Natural killer cell (primary cell): ENCODE measurements around the gene EPC2. TPM values are rescaled to one million over a fixed set of nuclear protein-coding genes. Genes with fewer than 3 reads are reported as not detected.

Experiments
- ATAC-seq, 3 donors: fragments of 150-1000 bp in 2 of 3; fragments of 200-7000 bp in 1 of 3; cut with Tn5 transposase; 1 replicate in 1 of 3; 2 replicates in 2 of 3; pipeline ENCODE4 v1.10.0; 2021; ENCODE audit warnings: mild to moderate bottlenecking in 2 of 3, moderate library complexity in 2 of 3
- DNase-seq, 2 donors: peaks; one replicate each; pipeline versions ENCODE4 v3.0.0 to v3.0.0-alpha.2; 2013 to 2021; ENCODE audit warnings: mixed read lengths in 1 of 2
- H3K27ac ChIP-seq: one replicate; pipeline ENCODE4 v1.5.1; 2013; ENCODE audit warnings: mild to moderate bottlenecking, low read length
- H3K27me3 ChIP-seq: one replicate; pipeline ENCODE4 v1.6.1; 2013; ENCODE audit warnings: low read length; ENCODE audit not compliant: control insufficient read depth, insufficient read depth
- H3K36me3 ChIP-seq: one replicate; pipeline ENCODE4 v1.6.1; 2013; ENCODE audit warnings: low read length; ENCODE audit not compliant: control insufficient read depth, insufficient read depth
- H3K4me1 ChIP-seq: one replicate; pipeline ENCODE4 v1.6.1; 2013; ENCODE audit warnings: low read length; ENCODE audit not compliant: control insufficient read depth, insufficient read depth
- H3K4me3 ChIP-seq: one replicate; pipeline ENCODE4 v1.5.1; 2013; ENCODE audit warnings: low read length
- H3K9me3 ChIP-seq: one replicate; pipeline ENCODE4 v1.6.1; 2013; ENCODE audit warnings: low read length; ENCODE audit not compliant: control insufficient read depth, insufficient read depth
- H3K27ac Mint-ChIP-seq, 2 donors: one replicate each; pipeline ENCODE4 v1.8.0; 2022; ENCODE audit warnings: mild to moderate bottlenecking in 2 of 2, mixed read lengths in 2 of 2, moderate library complexity in 1 of 2
- H3K27me3 Mint-ChIP-seq, 2 donors: one replicate each; pipeline ENCODE4 v1.8.0; 2022; ENCODE audit warnings: low read depth in 2 of 2, mixed read lengths in 2 of 2
- H3K36me3 Mint-ChIP-seq: one replicate; pipeline ENCODE4 v1.8.0; 2022; ENCODE audit warnings: mixed read lengths
- H3K4me1 Mint-ChIP-seq, 2 donors: one replicate each; pipeline ENCODE4 v1.8.0; 2022; ENCODE audit warnings: mixed read lengths in 2 of 2
- H3K4me3 Mint-ChIP-seq: one replicate; pipeline ENCODE4 v1.8.0; 2022; ENCODE audit warnings: mild to moderate bottlenecking, moderate library complexity, mixed read lengths
- H3K9me3 Mint-ChIP-seq, 2 donors: one replicate each; pipeline ENCODE4 v1.8.0; 2022; ENCODE audit warnings: mixed read lengths in 2 of 2
- WGBS: methylation state at CpG from one replicate; pipeline ENCODE4 v1.1.7; 2013; ENCODE audit warnings: missing lambda C conversion rate; ENCODE audit not compliant: insufficient coverage; 5-methylcytosine and 5-hydroxymethylcytosine counted together
- intact Hi-C: fragments of 100-400 bp; cut with micrococcal nuclease; formaldehyde crosslinking; loops from one replicate; pipeline ENCODE4 v1.14.2; 2022
- total RNA-seq, 4 donors: library from RNA; stranded (reverse); fragments of 120-200 nt in 1 of 4; gene quantifications; one replicate each; pipeline versions ENCODE4 v1.2.3 to v1.2.4, GENCODE V29; 2013 to 2022
- TF ChIP-seq, protein P1 (sequence below): fragments of 200-600 bp; IDR thresholded peaks from one replicate; pipeline ENCODE4 v1.8.0; 2022; ENCODE audit warnings: antibody characterized with exemption

Gene EPC2
- total RNA-seq, 3 donors from 2014 or later (not counting 1 experiment from before 2014, with no cell fraction given) = 64.6 to 76.3 (median 66.1) TPM

GRCh38 chr2:148651972-148652371 is 7.4 kb downstream of the EPC2 start:
- DNase-seq (no peak), ATAC-seq (no peak)
- Mint-ChIP-seq H3K27ac (peak overlapping the region; percentile 20 to 54), H3K27me3 (no peaks in the 10 kb centered on the region), H3K9me3 (no peaks in the 10 kb centered on the region), H3K4me3 (no peak overlapping the region), H3K4me1 (peaks cover 71 to 73% of the 10 kb centered on the region in 2 donors), H3K36me3 (no peaks in the 10 kb centered on the region)
- no peak overlapping the region for H3K4me3 ChIP-seq
- no peaks in the 10 kb centered on the region for H3K27me3 ChIP-seq
- H3K9me3 ChIP-seq = no peaks in the 10 kb centered on the region
- intact Hi-C loops = no loop called here
- TF ChIP-seq, protein P1, sequence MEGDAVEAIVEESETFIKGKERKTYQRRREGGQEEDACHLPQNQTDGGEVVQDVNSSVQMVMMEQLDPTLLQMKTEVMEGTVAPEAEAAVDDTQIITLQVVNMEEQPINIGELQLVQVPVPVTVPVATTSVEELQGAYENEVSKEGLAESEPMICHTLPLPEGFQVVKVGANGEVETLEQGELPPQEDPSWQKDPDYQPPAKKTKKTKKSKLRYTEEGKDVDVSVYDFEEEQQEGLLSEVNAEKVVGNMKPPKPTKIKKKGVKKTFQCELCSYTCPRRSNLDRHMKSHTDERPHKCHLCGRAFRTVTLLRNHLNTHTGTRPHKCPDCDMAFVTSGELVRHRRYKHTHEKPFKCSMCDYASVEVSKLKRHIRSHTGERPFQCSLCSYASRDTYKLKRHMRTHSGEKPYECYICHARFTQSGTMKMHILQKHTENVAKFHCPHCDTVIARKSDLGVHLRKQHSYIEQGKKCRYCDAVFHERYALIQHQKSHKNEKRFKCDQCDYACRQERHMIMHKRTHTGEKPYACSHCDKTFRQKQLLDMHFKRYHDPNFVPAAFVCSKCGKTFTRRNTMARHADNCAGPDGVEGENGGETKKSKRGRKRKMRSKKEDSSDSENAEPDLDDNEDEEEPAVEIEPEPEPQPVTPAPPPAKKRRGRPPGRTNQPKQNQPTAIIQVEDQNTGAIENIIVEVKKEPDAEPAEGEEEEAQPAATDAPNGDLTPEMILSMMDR = no peak
- H3K4me1 ChIP-seq = peaks cover 5% of the 10 kb centered on the region
- H3K36me3 ChIP-seq = no peaks in the 10 kb centered on the region
- WGBS = 79% methylated on average over 2 of the region's 2 CpGs
- H3K27ac ChIP-seq = no peak overlapping the region

GRCh38 chr2:148653437-148653836 is 8.9 kb downstream of the EPC2 start:
- H3K4me3 ChIP-seq = no peak overlapping the region
- H3K36me3 Mint-ChIP-seq = no peaks in the 10 kb centered on the region
- peak overlapping the region; percentile 9 to 46 for H3K27ac Mint-ChIP-seq
- H3K27me3 ChIP-seq = no peaks in the 10 kb centered on the region
- no peak for DNase-seq
- no peaks in the 10 kb centered on the region for H3K9me3 Mint-ChIP-seq
- peaks cover 8% of the 10 kb centered on the region for H3K4me1 ChIP-seq
- H3K9me3 ChIP-seq = no peaks in the 10 kb centered on the region
- intact Hi-C loops = no loop called here
- peak overlapping the region; percentile 18 for H3K4me3 Mint-ChIP-seq
- peaks cover 86 to 88% of the 10 kb centered on the region in 2 donors for H3K4me1 Mint-ChIP-seq
- H3K27me3 Mint-ChIP-seq = no peaks in the 10 kb centered on the region
- no peak overlapping the region for H3K27ac ChIP-seq
- peak in 1 of 3 donors; percentile 22 for ATAC-seq
- H3K36me3 ChIP-seq = no peaks in the 10 kb centered on the region
- WGBS = 56% methylated on average over 1 of the region's 2 CpGs
- TF ChIP-seq, protein P1 = no peak

DNA sequence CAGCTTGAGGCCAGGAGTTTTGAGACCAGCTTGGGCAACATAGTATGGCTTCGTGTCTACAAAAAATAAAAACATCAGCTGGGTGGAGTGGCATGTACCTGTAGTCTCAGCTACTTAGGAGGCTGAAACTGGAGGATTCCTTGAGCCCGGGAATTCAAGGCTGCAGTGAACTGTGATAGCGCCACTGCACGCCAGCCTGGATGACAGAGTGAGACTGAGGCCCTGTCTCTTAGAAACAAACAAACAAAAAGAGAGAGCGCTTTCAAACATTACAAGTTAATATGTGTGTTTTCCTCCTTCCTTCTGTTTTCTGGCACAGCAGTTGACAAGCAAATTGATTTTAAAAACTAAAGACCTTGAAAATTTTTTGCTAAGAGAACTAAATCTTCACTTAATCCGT is 9.9 kb downstream of the EPC2 start:
- Histone ChIP-seq H3K9me3 (no peaks in the 10 kb centered on the region), H3K4me3 (no peak overlapping the region), H3K27me3 (no peaks in the 10 kb centered on the region), H3K4me1 (peaks cover 8% of the 10 kb centered on the region), H3K27ac (no peak overlapping the region), H3K36me3 (no peaks in the 10 kb centered on the region)
- peaks cover 86 to 89% of the 10 kb centered on the region in 2 donors for H3K4me1 Mint-ChIP-seq
- H3K27me3 Mint-ChIP-seq = no peaks in the 10 kb centered on the region
- no peak for DNase-seq
- H3K27ac Mint-ChIP-seq = no peak overlapping the region
- H3K4me3 Mint-ChIP-seq = no peak overlapping the region
- no peaks in the 10 kb centered on the region for H3K9me3 Mint-ChIP-seq
- ATAC-seq = no peak
- 94% methylated on average over 5 of the region's 6 CpGs for WGBS
- TF ChIP-seq, protein P1 = no peak
- intact Hi-C loops = no loop called here
- no peaks in the 10 kb centered on the region for H3K36me3 Mint-ChIP-seq

DNA sequence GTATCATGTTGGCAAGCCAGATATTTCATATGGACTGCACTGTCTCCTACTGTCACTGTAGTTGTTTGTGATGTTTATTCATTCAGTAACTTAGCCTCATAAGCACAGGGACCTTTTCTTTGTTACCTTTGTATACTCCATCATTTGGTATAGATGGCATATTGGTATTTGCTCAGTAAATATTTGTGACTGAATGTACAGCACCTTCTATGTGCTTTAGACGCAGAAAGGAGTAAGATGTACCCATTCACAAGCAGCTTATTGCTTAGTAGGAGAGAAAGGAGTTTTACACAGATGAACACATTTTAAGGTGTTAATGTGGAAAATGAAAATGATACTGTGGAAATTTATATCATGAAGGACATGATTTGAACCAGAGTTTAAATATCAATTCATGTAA is 12.0 kb downstream of the EPC2 start:
- no peak overlapping the region for H3K4me3 ChIP-seq
- ATAC-seq (no peak), DNase-seq (no peak)
- H3K9me3 Mint-ChIP-seq = no peaks in the 10 kb centered on the region
- H3K4me1 ChIP-seq = peaks cover 8% of the 10 kb centered on the region
- no peak overlapping the region for H3K27ac ChIP-seq
- H3K36me3 ChIP-seq = no peaks in the 10 kb centered on the region
- intact Hi-C loops = no loop called here
- H3K9me3 ChIP-seq = no peaks in the 10 kb centered on the region
- H3K27me3 ChIP-seq = no peaks in the 10 kb centered on the region
- 91% methylated on average over 1 of the region's 1 CpG for WGBS
- H3K27ac Mint-ChIP-seq = peak overlapping the region; percentile 76 to 84
- no peaks in the 10 kb centered on the region for H3K27me3 Mint-ChIP-seq
- H3K36me3 Mint-ChIP-seq = no peaks in the 10 kb centered on the region
- peaks cover 86 to 87% of the 10 kb centered on the region in 2 donors for H3K4me1 Mint-ChIP-seq
- H3K4me3 Mint-ChIP-seq = peak overlapping the region; percentile 11
- TF ChIP-seq, protein P1 = no peak
